Natural killer cell (primary cell): Measurements from ENCODE around the gene INSYN2A. TPM values are rescaled to one million over a fixed set of nuclear protein-coding genes. Genes with fewer than 3 reads are reported as not detected.

ENCODE experiments used
- ATAC-seq, 3 donors: fragments of 150-1000 bp in 2 of 3; fragments of 200-7000 bp in 1 of 3; cut with Tn5 transposase; 1 replicate in 1 of 3; 2 replicates in 2 of 3; pipeline ENCODE4 v1.10.0; 2021; ENCODE audit warnings: mild to moderate bottlenecking in 2 of 3, moderate library complexity in 2 of 3
- DNase-seq, 2 donors: peaks; one replicate each; pipeline versions ENCODE4 v3.0.0 to v3.0.0-alpha.2; 2013 to 2021; ENCODE audit warnings: mixed read lengths in 1 of 2
- H3K27ac ChIP-seq: one replicate; pipeline ENCODE4 v1.5.1; 2013; ENCODE audit warnings: mild to moderate bottlenecking, low read length
- H3K27me3 ChIP-seq: one replicate; pipeline ENCODE4 v1.6.1; 2013; ENCODE audit warnings: low read length; ENCODE audit not compliant: control insufficient read depth, insufficient read depth
- H3K36me3 ChIP-seq: one replicate; pipeline ENCODE4 v1.6.1; 2013; ENCODE audit warnings: low read length; ENCODE audit not compliant: control insufficient read depth, insufficient read depth
- H3K4me1 ChIP-seq: one replicate; pipeline ENCODE4 v1.6.1; 2013; ENCODE audit warnings: low read length; ENCODE audit not compliant: control insufficient read depth, insufficient read depth
- H3K4me3 ChIP-seq: one replicate; pipeline ENCODE4 v1.5.1; 2013; ENCODE audit warnings: low read length
- H3K9me3 ChIP-seq: one replicate; pipeline ENCODE4 v1.6.1; 2013; ENCODE audit warnings: low read length; ENCODE audit not compliant: control insufficient read depth, insufficient read depth
- H3K27ac Mint-ChIP-seq, 2 donors: one replicate each; pipeline ENCODE4 v1.8.0; 2022; ENCODE audit warnings: mild to moderate bottlenecking in 2 of 2, mixed read lengths in 2 of 2, moderate library complexity in 1 of 2
- H3K27me3 Mint-ChIP-seq, 2 donors: one replicate each; pipeline ENCODE4 v1.8.0; 2022; ENCODE audit warnings: low read depth in 2 of 2, mixed read lengths in 2 of 2
- H3K36me3 Mint-ChIP-seq: one replicate; pipeline ENCODE4 v1.8.0; 2022; ENCODE audit warnings: mixed read lengths
- H3K4me1 Mint-ChIP-seq, 2 donors: one replicate each; pipeline ENCODE4 v1.8.0; 2022; ENCODE audit warnings: mixed read lengths in 2 of 2
- H3K4me3 Mint-ChIP-seq: one replicate; pipeline ENCODE4 v1.8.0; 2022; ENCODE audit warnings: mild to moderate bottlenecking, moderate library complexity, mixed read lengths
- H3K9me3 Mint-ChIP-seq, 2 donors: one replicate each; pipeline ENCODE4 v1.8.0; 2022; ENCODE audit warnings: mixed read lengths in 2 of 2
- CTCF ChIP-seq: fragments of 200-600 bp; IDR thresholded peaks from one replicate; pipeline ENCODE4 v1.8.0; 2022; ENCODE audit warnings: antibody characterized with exemption
- WGBS: methylation state at CpG from one replicate; pipeline ENCODE4 v1.1.7; 2013; ENCODE audit warnings: missing lambda C conversion rate; ENCODE audit not compliant: insufficient coverage; 5-methylcytosine and 5-hydroxymethylcytosine counted together
- intact Hi-C: fragments of 100-400 bp; cut with micrococcal nuclease; formaldehyde crosslinking; loops from one replicate; pipeline ENCODE4 v1.14.2; 2022
- total RNA-seq, 4 donors: library from RNA; stranded (reverse); fragments of 120-200 nt in 1 of 4; gene quantifications; one replicate each; pipeline versions ENCODE4 v1.2.3 to v1.2.4, GENCODE V29; 2013 to 2022

INSYN2A gene
- total RNA-seq, 3 donors from 2014 or later (not counting 1 experiment from before 2014, with no cell fraction given) = not detected

- Mint-ChIP-seq H3K27me3 (peaks cover 37 to 53% of the 10 kb centered on the region in 2 donors), H3K9me3 (no peaks in the 10 kb centered on the region), H3K36me3 (no peaks in the 10 kb centered on the region), H3K27ac (no peak overlapping the region), H3K4me3 (no peak overlapping the region), H3K4me1 (no peaks in the 10 kb centered on the region)
- no peaks in the 10 kb centered on the region for H3K9me3 ChIP-seq
- intact Hi-C loops = no loop called here
- H3K27ac ChIP-seq = no peak overlapping the region
- H3K4me1 ChIP-seq = no peaks in the 10 kb centered on the region
- H3K4me3 ChIP-seq = no peak overlapping the region
- no peaks in the 10 kb centered on the region for H3K27me3 ChIP-seq
- TF ChIP-seq CTCF = no peak
- no peaks in the 10 kb centered on the region for H3K36me3 ChIP-seq
- DNase-seq (no peak), ATAC-seq (no peak)
Observed at GRCh38 chr10:127189226-127189625, 7.2 kb downstream of the INSYN2A start.

- Histone ChIP-seq H3K9me3 (no peaks in the 10 kb centered on the region), H3K27ac (no peak overlapping the region), H3K4me3 (no peak overlapping the region), H3K27me3 (no peaks in the 10 kb centered on the region), H3K4me1 (no peaks in the 10 kb centered on the region), H3K36me3 (no peaks in the 10 kb centered on the region)
- Mint-ChIP-seq H3K27me3 (peaks cover 29 to 35% of the 10 kb centered on the region in 2 donors), H3K36me3 (no peaks in the 10 kb centered on the region), H3K9me3 (no peaks in the 10 kb centered on the region), H3K27ac (no peak overlapping the region), H3K4me3 (no peak overlapping the region), H3K4me1 (no peaks in the 10 kb centered on the region)
- no peak for TF ChIP-seq CTCF
- 81% methylated on average over 7 of the region's 7 CpGs for WGBS
- intact Hi-C loops = no loop called here
- DNase-seq (no peak), ATAC-seq (no peak)
Observed at GRCh38 chr10:127186813-127187212, 9.6 kb downstream of the INSYN2A start.

- no peaks in the 10 kb centered on the region for H3K36me3 ChIP-seq
- intact Hi-C loops = no loop called here
- no peak overlapping the region for H3K4me3 Mint-ChIP-seq
- no peaks in the 10 kb centered on the region for H3K9me3 ChIP-seq
- no peaks in the 10 kb centered on the region for H3K9me3 Mint-ChIP-seq
- no peak for TF ChIP-seq CTCF
- no peaks in the 10 kb centered on the region for H3K36me3 Mint-ChIP-seq
- H3K27me3 Mint-ChIP-seq = peaks cover 14 to 25% of the 10 kb centered on the region in 2 donors
- 100% methylated on average over 2 of the region's 2 CpGs for WGBS
- H3K4me3 ChIP-seq = no peak overlapping the region
- no peak for DNase-seq
- H3K27ac ChIP-seq = no peak overlapping the region
- H3K27me3 ChIP-seq = no peaks in the 10 kb centered on the region
- H3K4me1 ChIP-seq = no peaks in the 10 kb centered on the region
- no peak for ATAC-seq
- H3K4me1 Mint-ChIP-seq = no peaks in the 10 kb centered on the region
- no peak overlapping the region for H3K27ac Mint-ChIP-seq
Observed at GRCh38 chr10:127184582-127184981, 11.8 kb downstream of the INSYN2A start.

GRCh38 chr10:127182161-127182560 is 14.2 kb downstream of the INSYN2A start:
- 41% methylated on average over 4 of the region's 4 CpGs for WGBS
- Histone ChIP-seq H3K36me3 (no peaks in the 10 kb centered on the region), H3K4me1 (no peaks in the 10 kb centered on the region), H3K27me3 (no peaks in the 10 kb centered on the region), H3K4me3 (no peak overlapping the region), H3K9me3 (no peaks in the 10 kb centered on the region), H3K27ac (no peak overlapping the region)
- DNase-seq = no peak
- Mint-ChIP-seq H3K9me3 (no peaks in the 10 kb centered on the region), H3K4me1 (no peaks in the 10 kb centered on the region), H3K4me3 (no peak overlapping the region), H3K27me3 (peaks cover 12 to 20% of the 10 kb centered on the region in 2 donors), H3K27ac (no peak overlapping the region), H3K36me3 (no peaks in the 10 kb centered on the region)
- TF ChIP-seq CTCF = no peak
- intact Hi-C loops = no loop called here
- no peak for ATAC-seq
